ENCODE data around the gene FIGLA.
"Not testable (repeated sequence)": the region's sequence is repeated elsewhere in the genome, so short reads cannot be mapped to it uniquely, and the experiment has no call there.

FIGLA gene

GRCh38 chr2:70743068-70743467, 47.4 kb downstream of the FIGLA start:
- DNase-seq, result no peak

GRCh38 chr2:70739492-70739891, 51.0 kb downstream of the FIGLA start:
- not testable (repeated sequence) for DNase-seq

- no peak for DNase-seq
These were observed 52.3 kb downstream of the FIGLA start for GRCh38 chr2:70738159-70738558.

GRCh38 chr2:70735071-70735470, 55.4 kb downstream of the FIGLA start:
- no peak for DNase-seq

GRCh38 chr2:70733646-70734180, 56.7 kb downstream of the FIGLA start:
- DNase-seq, result no peak

- no peak for DNase-seq
These were observed 57.4 kb downstream of the FIGLA start for GRCh38 chr2:70732766-70733645.

- no peak for DNase-seq
These were observed 59.7 kb downstream of the FIGLA start for GRCh38 chr2:70730730-70731129.

- DNase-seq, result no peak
These were observed 60.8 kb downstream of the FIGLA start for GRCh38 chr2:70729647-70730046.

GRCh38 chr2:70728128-70728527, 62.3 kb downstream of the FIGLA start:
- DNase-seq, result no peak
